GM21390 (cell line): Measurements from ENCODE around the gene JMJD4.
"Not testable (repeated sequence)": the region's sequence is repeated elsewhere in the genome, so short reads cannot be mapped to it uniquely, and the experiment has no call there.

Experiments
- ATAC-seq: cut with Tn5 transposase; IDR thresholded peaks from one replicate; pipeline ENCODE4 v1.9.1; 2021; ENCODE audit not compliant: unreplicated experiment

Gene JMJD4

GRCh38 chr1:227733751-227734545 is 1.2 kb downstream of the JMJD4 start:
- no peak for ATAC-seq

- no peak for ATAC-seq
Observed at GRCh38 chr1:227733309-227733705, 1.8 kb downstream of the JMJD4 start.

GRCh38 chr1:227732586-227733308 is 2.4 kb downstream of the JMJD4 start:
- no peak for ATAC-seq

- no peak for ATAC-seq
Observed at GRCh38 chr1:227731696-227732585, 3.2 kb downstream of the JMJD4 start.

GRCh38 chr1:227731241-227731677 is 3.8 kb downstream of the JMJD4 start:
- ATAC-seq = no peak

- no peak for ATAC-seq
Observed at GRCh38 chr1:227730630-227731151, 4.4 kb downstream of the JMJD4 start.

- ATAC-seq = no peak
Observed at GRCh38 chr1:227729881-227730629, 5.0 kb downstream of the JMJD4 start.

- no peak for ATAC-seq
Observed at GRCh38 chr1:227729144-227729880, 5.8 kb downstream of the JMJD4 start.

GRCh38 chr1:227728892-227729143 is 6.3 kb downstream of the JMJD4 start:
- ATAC-seq = no peak

GRCh38 chr1:227728059-227728891 is 6.8 kb downstream of the JMJD4 start:
- no peak for ATAC-seq

- ATAC-seq = no peak
Observed at GRCh38 chr1:227726924-227727599, 8.0 kb downstream of the JMJD4 start.

GRCh38 chr1:227726318-227726717 is 8.8 kb downstream of the JMJD4 start:
- ATAC-seq = no peak

GRCh38 chr1:227725046-227725445 is 10.1 kb downstream of the JMJD4 start:
- ATAC-seq = no peak

GRCh38 chr1:227723474-227723873 is 11.6 kb downstream of the JMJD4 start:
- ATAC-seq = no peak

- ATAC-seq = no peak
Observed at GRCh38 chr1:227718932-227719331, 16.2 kb downstream of the JMJD4 start.

GRCh38 chr1:227712648-227713047 is 22.5 kb downstream of the JMJD4 start:
- peak; percentile 76 for ATAC-seq

- ATAC-seq = not testable (repeated sequence)
Observed at GRCh38 chr1:227710474-227710873, 24.6 kb downstream of the JMJD4 start.

- no peak for ATAC-seq
Observed at GRCh38 chr1:227709451-227709850, 25.7 kb downstream of the JMJD4 start.

- ATAC-seq = no peak
Observed at GRCh38 chr1:227707846-227708245, 27.3 kb downstream of the JMJD4 start.
